A172 (cell line): ENCODE data around the gene MYADML2. TPM values are rescaled to one million over a fixed set of nuclear protein-coding genes. Genes with fewer than 3 reads are reported as not detected.

Experiments used
- DNase-seq: peaks from one replicate; pipeline ENCODE4 v3.0.0-alpha.2; 2015; ENCODE audit warnings: low spot score
- total RNA-seq: library from RNA; depleted of rRNA; stranded (reverse); fragments of >200 nt; shearing (Covaris generic); gene quantifications from 2 replicates; pipeline ENCODE4 v1.2.3, GENCODE V29; 2014; rRNA removed

Gene MYADML2
- total RNA-seq, 1 experiment from 2014 or later = not detected

DNA sequence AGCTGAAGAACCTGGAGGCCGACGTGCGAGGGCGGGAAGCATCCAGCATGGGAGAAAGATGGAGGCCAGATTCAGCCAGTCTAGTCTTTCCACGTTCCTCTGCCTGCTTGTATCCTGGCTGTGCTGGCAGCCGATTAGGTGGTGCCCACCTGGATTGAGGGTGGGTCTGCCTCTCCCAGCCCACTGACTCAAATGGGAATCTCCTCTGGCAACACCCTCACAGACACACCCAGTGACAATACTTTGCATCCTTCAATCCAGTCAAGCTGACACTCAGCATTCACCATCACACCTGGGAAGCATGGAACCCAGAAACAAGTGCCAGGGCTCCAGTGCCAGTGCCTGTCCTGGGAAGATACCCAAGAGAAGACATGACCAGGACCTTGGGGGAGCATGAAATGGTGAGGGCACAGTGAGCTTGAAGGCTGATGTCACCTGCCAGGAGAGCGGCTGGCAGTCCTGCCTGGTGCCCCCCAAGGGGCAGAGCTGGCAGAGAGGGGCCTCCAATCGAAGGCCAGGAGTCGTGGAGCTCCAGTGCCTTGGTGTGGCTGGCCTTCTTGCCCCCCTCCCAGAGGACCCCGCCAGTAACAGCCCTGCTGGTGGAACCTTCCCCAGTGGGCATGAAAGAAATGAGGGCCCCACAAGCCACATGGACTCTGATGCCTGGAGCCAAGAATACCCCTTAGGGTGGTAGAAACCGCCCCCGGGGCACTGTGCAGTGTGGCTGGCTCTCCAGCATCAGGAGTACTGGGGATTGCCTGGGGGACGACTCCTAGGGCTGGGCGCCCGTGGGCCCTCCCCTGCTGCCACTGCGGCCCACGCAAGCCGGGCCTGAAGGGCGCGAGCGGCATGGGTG lies 45.6 kb downstream of the MYADML2 start:
- no peak for DNase-seq

GRCh38 chr17:81900181-81900820 lies 46.7 kb downstream of the MYADML2 start:
- DNase-seq = no peak

GRCh38 chr17:81899514-81900166 lies 47.4 kb downstream of the MYADML2 start:
- DNase-seq = no peak

- no peak for DNase-seq
Observed at GRCh38 chr17:81898885-81899284, 48.1 kb downstream of the MYADML2 start.

- DNase-seq = peak; percentile 97
Observed at GRCh38 chr17:81898029-81898866, 48.8 kb downstream of the MYADML2 start.

DNA sequence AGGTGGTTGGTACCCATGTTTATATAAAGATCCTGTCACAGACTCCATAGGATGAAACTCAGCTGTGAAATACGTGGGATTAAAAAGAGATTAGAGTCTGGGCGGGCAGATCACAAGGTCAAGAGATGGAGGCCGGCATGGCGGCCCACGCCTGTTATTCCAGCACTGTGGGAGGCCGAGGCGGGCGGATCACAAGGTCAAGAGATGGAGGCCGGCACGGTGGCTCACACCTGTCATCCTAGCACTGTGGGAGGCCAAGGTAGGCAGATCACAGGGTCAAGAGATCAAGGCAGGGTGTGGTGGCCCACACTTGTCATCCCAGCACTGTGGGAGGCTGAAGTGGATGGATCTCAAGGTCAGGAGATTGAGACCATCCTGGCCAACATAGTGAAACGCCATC lies 51.6 kb downstream of the MYADML2 start:
- DNase-seq = no peak

GRCh38 chr17:81891303-81891552 lies 55.8 kb downstream of the MYADML2 start:
- DNase-seq = no peak

DNA sequence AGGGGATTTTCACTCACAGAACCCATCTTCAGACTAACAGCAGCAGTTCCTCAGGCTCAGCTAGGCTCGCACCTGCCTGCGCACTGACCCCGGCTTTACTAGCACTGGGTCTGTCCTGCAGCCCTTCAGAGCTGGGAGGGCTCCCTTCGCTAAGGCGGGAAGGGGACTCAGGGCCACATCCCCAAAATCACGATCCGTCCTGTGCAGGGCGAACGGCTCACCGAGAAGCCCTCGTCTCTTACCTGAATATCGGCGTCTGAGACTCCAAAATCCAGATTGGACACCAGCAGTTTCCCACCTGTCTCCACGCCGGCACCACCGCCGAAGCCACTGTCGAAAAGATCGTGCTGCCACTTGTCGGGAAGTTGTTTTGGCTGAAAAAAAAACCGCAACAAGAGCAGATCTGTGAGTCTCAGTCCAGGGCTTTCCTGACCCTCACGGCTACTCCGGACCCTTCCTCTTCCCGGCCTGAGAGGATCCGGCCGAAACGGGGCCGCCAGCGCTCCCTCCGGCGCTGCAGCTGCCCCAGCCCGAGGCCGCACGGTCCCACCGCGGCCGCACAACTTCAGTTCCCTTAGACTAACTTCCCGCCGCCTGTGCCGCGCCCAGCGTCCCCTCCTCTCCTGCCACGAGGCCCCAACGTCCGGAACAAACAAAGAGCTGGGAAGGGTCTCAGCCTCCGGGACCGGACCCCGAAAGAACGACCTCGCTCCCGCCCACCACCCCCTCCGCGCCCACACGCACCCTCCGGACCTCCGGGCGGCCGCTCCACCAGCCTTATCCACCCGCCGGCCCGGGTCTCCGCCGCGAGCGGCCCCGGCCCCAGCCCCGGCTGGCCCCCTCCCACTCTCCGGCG lies 56.4 kb downstream of the MYADML2 start:
- no peak for DNase-seq

Other genes with a start within 250 kb of the MYADML2 start
- gene MRPL12, start 243.9 kb downstream of the MYADML2 start, total RNA-seq = 32.3 and 37.0 TPM in 2 replicates
- 81.5 and 101 TPM in 2 replicates for gene SLC25A10, start 234.9 kb downstream of the MYADML2 start, total RNA-seq
- gene GCGR, start 143.1 kb downstream of the MYADML2 start, total RNA-seq = not detected in 2 replicates
- 45.8 and 51.4 TPM in 2 replicates for gene MCRIP1, start 113.9 kb downstream of the MYADML2 start, total RNA-seq
- gene PPP1R27, start 112.2 kb downstream of the MYADML2 start, total RNA-seq = not detected in 2 replicates
- gene P4HB, start 86.7 kb downstream of the MYADML2 start, total RNA-seq = 1,091 and 1,235 TPM in 2 replicates
- 173 and 183 TPM in 2 replicates for gene ARHGDIA, start 75.9 kb downstream of the MYADML2 start, total RNA-seq
- 376 and 393 TPM in 2 replicates for gene ALYREF, start 55.6 kb downstream of the MYADML2 start, total RNA-seq
- gene ANAPC11, start 55.5 kb downstream of the MYADML2 start, total RNA-seq = 207 and 245 TPM in 2 replicates
- gene NPB, start 45.0 kb downstream of the MYADML2 start, total RNA-seq = 0.77 and 1.8 TPM in 2 replicates
- 93.8 and 108 TPM in 2 replicates for gene PCYT2, start 35.8 kb downstream of the MYADML2 start, total RNA-seq
- 34.9 and 47.0 TPM in 2 replicates for gene SIRT7, start 29.1 kb downstream of the MYADML2 start, total RNA-seq
- gene MAFG, start 19.5 kb downstream of the MYADML2 start, total RNA-seq = 30.1 and 37.6 TPM in 2 replicates
- 70.2 and 84.1 TPM in 2 replicates for gene PYCR1, start 9.9 kb downstream of the MYADML2 start, total RNA-seq
- 0.14 and 1.9 TPM in 2 replicates for gene NOTUM, start 14.0 kb upstream of the MYADML2 start, total RNA-seq
- 22.4 and 25.8 TPM in 2 replicates for gene ASPSCR1, start 30.4 kb upstream of the MYADML2 start, total RNA-seq
- 155 and 163 TPM in 2 replicates for gene CENPX, start 75.6 kb upstream of the MYADML2 start, total RNA-seq
- 28.0 and 38.0 TPM in 2 replicates for gene LRRC45, start 76.1 kb upstream of the MYADML2 start, total RNA-seq
- 7.0 TPM in 1 of 2 replicates, not detected in the other for gene RAC3, start 84.4 kb upstream of the MYADML2 start, total RNA-seq
- 104 and 113 TPM in 2 replicates for gene DCXR, start 90.5 kb upstream of the MYADML2 start, total RNA-seq
- gene RFNG, start 104.6 kb upstream of the MYADML2 start, total RNA-seq = 42.8 and 50.1 TPM in 2 replicates
- 185 and 187 TPM in 2 replicates for gene GPS1, start 104.7 kb upstream of the MYADML2 start, total RNA-seq
- 107 and 165 TPM in 2 replicates for gene DUS1L, start 118.6 kb upstream of the MYADML2 start, total RNA-seq
- gene FASN, start 151.0 kb upstream of the MYADML2 start, total RNA-seq = 89.9 and 133 TPM in 2 replicates